ENCODE measurements around the gene EPAS1.

GRCh38 chr2:46308629-46309028 is 11.4 kb downstream of the EPAS1 start:
- TF ChIP-seq OSR1 (CRISPR knock-in tag; IDR thresholded peaks at IDR 0.05) (no peak), ZNF70 (CRISPR knock-in tag; IDR thresholded peaks at IDR 0.05) (no peak), ARNTL (CRISPR knock-in tag; IDR thresholded peaks at IDR 0.05; ENCODE audit: borderline replicate concordance, low read depth) (no peak)
